Fibroblast of peridontal ligament (primary cell): ENCODE data around the gene LMF2.

Experiments
- DNase-seq: peaks from one replicate; pipeline ENCODE4 v3.0.0-alpha.2; 2010; ENCODE audit errors: extremely low read depth

Gene LMF2, protein sequence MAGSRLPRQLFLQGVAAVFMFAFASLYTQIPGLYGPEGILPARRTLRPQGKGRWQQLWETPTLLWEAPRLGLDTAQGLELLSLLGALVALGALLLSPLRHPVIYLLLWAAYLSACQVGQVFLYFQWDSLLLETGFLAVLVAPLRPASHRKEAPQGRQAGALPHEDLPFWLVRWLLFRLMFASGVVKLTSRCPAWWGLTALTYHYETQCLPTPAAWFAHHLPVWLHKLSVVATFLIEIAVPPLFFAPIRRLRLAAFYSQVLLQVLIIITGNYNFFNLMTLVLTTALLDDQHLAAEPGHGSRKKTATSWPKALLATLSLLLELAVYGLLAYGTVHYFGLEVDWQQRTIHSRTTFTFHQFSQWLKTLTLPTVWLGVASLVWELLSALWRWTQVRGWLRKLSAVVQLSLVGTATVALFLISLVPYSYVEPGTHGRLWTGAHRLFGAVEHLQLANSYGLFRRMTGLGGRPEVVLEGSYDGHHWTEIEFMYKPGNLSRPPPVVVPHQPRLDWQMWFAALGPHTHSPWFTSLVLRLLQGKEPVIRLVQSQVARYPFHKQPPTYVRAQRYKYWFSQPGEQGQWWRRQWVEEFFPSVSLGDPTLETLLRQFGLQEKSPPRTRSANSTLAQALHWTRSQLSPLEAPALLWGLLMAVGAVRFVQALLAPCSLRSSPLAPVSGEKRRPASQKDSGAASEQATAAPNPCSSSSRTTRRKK

DNA sequence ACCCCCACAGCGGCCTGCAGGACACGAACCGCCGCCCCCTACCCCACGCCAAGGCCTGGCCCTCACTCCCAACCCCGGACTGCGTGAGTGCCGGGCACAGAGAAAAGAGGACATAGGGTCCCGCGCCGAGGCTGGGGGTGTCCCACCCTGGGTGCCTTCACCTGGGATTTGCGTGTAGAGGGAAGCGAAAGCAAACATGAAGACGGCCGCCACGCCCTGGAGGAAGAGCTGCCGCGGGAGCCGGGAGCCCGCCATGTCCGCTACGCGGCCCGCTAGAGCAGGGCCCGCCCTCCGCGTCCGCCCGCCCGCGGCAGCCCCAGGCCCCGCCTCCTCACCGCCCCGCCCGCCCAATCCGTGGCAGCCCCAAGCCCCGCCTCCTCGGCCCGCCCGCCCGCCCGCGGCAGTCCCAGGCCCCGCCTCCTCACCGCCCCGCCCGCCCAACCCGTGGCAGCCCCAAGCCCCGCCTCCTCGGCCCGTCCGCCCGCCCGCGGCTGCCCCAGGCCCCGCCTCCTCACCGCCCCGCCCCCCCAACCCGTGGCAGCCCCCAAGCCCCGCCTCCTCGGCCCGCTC is at the start of gene LMF2:
TSS of gene LMF2 (minus strand) at position 282 of the 570 bp plus-strand sequence. CDS start at position 255, 27 bp downstream.
- no peak for DNase-seq

DNA sequence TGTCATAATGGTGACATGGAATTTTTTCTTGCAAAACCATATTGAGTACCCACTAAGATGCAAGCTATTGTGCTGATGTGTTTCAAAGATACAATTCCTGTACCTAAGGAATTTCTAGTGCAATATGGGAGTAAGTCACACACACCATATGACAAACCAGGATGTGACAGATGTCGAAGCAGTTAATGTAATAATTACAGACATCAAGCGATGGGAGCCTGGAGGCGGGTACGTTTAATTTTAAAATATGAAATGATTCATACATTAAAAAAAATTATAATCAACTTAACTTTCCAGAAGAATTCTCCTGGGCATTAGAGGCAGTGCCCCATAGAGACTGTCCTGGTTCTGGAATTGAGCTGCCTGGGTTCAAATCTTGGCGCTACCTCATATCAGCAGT is 49.2 kb upstream of the LMF2 start:
- DNase-seq, result no peak

DNA sequence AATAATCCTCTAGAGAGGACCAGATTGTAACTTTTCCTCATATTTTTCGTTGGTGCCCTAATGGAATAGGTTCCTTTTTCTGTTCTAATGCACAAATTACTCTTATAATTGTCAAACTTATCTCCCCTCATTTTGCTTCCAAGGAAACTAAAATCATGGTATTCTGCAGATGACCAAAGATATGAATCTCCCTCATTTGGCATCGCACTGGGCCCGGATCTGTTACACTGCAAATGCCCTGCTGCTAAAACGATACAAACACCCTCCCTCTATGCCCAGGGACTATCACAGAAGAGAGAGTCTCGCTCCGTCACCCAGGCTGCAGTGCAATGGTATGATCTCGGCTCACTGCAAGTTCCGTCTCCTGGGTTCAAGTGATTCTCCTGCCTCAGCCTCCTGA is 45.8 kb upstream of the LMF2 start:
- DNase-seq, result no peak

DNA sequence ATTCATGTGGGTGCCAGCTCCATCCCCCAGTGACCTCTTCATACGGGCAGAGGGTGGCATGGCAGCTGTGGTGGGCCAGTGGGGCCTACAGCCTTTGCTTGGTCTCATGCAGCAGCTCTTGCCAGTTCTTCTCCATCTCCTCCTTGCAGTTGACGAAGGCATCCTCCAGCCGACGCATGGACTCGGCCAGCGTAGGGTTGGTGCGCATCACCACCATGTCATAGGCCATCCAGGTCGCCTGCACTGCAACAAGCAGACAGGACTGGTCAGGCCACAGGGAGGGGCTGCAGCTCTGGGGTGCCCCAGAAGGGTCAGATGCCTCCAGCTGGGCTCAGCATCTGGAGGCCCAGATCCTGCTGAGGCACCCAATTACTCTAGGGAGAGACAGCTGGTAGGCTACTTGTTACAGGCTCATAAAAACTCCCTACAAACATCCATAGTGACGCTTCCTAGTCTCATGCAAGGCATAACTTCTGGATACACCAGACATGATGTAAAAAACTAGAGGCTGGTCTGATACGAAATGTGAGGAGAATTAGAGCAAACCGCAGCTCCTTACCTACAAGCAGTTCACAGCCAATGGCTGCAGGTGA is 43.8 kb upstream of the LMF2 start:
- no peak for DNase-seq

DNA sequence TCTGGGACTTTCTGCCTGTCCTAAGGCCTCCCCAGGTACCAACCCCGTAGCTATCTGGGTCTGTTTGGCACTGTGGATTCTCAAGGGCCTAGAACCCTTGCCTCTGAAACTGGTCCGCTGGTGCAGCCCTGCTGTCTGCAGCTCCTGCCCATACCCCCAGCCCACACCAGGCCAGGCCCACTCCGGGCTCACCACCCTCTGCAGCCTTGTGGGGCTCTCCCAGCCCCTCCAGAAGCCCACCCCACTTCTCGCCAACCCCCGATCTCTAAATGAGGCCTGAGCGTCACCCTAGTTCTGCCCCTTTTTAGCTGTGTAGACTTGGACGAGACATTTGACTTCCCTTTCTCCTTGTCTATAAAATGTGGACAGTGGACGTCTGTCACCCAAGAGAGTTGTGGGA is 42.9 kb upstream of the LMF2 start:
- DNase-seq, result no peak

DNA sequence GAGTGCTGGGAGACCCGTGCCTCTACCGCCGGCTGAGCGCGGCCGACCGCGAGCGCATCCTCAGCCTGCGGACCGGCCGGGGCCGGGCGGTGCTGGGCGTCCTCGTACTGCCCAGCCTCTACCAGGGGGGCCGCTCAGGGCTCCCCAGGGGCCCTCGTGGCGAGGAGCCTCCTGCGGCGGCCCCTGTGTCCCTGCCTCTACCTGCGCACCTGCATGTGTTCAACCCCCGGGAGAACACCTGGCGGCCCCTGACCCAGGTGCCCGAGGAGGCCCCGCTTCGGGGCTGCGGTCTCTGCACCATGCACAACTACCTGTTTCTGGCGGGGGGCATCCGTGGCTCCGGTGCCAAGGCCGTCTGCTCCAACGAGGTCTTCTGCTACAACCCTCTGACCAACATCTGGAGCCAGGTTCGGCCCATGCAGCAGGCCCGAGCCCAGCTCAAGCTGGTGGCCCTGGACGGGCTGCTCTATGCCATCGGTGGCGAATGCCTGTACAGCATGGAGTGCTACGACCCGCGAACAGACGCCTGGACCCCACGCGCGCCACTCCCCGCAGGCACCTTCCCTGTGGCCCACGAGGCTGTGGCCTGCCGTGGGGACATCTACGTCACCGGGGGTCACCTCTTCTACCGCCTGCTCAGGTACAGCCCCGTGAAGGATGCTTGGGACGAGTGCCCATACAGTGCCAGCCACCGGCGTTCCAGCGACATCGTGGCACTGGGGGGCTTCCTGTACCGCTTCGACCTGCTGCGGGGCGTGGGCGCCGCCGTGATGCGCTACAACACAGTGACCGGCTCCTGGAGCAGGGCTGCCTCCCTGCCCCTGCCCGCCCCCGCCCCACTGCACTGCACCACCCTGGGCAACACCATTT is 41.7 kb upstream of the LMF2 start:
- DNase-seq, result no peak

DNA sequence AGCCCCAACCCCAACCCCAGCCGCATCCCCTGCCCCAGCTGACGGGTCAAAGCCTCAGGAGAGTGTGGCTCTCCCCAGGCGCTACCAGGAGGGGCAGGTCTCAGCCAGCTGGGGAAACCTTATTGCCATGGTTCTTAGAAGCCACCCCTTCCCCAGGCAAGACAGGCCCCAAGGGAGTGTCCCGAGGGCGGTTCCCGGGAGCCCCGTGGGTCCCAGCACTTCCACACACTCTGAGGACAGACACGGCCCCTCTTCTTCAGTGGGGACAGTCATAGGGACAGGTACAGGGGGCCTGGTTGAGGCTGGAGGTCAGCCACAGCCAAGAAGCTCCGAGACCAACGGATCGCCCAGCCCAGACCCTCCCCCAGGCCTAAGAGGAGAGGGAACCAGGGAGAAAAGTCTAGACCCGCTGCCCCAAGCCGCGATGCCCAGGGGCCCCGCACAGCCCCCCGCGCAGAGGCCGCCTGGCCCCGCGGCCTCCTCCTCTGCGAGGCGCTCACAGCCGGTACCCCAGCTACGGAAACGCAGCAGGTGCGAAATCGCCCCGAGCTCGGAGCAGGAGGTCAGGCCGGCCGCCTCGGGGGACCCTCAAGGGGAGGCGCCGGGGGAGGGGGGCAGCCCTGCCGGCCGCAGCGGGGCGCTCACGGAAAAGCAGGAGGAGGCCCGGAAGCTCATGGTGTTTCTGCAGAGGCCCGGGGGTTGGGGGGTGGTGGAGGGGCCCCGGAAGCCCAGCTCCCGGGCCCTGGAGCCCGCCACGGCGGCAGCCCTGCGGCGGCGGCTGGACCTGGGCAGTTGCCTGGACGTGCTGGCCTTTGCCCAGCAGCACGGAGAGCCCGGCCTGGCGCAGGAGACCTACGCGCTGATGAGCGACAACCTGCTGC is 40.8 kb upstream of the LMF2 start:
- no peak for DNase-seq

DNA sequence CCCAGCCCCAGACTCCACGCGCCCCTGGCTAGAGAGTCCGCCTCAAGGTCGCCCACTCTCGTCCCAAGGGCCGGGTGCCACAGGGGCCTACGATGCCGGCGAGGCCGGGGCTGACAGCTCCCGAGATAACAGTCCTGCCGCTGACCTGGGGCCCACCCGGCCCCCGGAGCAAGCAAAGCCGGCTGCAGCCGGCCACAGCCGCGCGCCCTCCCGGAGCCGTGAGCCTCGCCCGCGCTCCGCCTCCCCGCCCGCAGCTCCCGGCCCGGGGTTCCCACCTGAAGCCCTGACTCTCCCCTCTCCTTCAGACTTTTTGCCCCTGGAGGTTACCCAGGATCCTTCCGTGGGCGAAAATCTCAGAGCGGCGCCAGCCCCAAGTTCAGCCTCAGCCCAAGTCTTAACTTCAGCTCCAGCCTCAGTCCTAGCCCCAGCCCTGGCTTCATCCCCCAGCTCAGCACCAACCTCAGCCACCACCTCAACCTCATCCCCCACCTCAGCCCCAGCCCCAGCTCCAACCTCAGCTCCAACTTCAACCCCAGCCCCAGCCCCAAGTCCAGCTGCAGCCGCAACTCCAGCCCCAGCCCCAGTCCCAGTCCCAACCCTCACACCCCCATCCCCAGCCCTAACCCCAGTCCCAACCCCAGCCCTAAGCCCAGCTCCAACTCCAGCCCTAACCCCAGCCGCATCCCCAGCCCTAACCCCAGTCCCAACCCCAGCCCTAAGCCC is 39.9 kb upstream of the LMF2 start:
- no peak for DNase-seq

DNA sequence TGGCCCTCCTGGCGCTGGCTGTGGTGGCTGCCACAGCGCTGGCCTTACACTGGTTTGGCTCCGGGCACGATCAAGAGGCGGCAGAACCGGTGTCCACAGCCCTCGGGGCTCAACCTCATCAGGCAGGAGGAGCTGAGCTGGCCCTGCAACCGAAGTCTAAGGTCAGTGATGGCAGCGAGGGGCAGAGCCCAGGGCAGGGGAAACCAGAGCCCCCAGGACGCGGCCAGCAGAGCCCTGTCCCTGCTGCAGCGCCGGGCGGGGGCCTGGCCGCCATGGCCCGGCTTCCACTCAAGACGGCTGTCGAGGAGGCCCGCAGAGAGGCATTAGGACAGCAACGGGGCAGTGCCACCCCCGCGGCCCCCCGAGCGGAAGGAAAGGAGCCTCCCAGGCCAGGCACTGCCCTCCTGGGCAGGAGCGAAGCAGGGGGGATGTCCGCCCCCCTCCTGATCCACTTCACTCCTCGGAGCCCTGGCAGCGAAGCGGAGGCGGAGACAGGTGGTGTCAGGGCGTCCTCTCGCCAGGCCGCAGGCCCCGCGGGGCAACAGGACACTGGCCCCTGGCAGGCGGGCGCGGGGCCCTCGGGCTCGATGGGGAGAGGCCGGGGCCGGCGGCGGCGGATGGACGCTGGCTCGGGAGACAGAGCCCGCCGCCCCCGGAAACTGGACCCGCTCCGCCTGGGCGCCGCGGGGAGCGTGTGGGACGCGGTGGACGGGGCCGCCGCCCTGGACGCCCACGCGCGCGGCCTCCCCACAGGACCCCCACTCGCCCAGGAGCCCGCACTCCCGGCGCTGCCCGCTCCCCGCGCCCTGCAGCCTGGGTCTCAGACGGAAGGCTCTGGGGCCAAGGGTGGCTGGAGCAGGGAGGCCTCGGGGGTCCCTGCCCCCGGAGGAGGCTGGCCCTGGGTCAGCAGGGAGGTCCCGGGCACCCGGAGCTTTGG is 39.1 kb upstream of the LMF2 start:
- no peak for DNase-seq

DNA sequence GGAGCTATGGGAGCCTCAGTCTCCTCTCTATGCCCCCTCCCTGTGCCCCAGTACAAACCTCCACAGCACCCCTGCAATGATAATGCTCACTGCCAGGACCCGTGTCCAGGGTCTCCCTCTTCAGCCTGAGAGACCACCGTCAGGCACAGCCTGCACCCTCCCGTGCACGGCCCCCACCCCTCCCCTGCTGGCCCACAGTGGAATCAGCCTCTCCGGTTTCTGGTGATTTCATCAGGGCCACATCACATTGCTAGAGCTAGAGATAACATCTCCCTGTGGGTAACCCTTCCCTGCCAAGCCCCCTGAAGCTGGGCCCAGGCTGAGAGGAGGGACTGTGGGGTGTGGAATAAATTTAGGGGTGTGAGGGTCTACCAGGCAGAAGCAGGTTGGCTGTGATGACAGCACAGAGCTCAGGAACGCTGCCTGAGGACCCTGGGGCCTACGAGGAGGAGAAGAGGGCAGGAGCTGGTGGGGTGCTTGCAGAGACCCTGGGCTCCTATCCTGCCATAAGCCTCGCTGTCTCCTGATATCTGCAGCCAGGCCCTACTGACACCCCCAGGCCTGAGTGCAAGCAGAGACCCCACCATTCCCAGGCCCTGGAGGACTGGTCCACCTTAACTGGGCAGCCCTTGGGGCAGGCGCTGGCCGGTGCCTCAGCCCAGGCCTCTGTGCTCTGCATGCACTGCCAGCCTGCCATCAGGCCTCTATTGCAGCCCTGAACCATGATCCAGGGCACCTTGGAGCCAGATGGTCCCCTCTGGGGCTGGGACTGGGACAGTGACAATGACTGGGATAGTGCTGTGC is 38.2 kb upstream of the LMF2 start, which contains the start of gene KLHDC7B:
TSS of gene KLHDC7B (plus strand) at position 378 of the 804 bp plus-strand sequence. CDS start at position 723, 345 bp downstream.
- peak; percentile 46 for DNase-seq

DNA sequence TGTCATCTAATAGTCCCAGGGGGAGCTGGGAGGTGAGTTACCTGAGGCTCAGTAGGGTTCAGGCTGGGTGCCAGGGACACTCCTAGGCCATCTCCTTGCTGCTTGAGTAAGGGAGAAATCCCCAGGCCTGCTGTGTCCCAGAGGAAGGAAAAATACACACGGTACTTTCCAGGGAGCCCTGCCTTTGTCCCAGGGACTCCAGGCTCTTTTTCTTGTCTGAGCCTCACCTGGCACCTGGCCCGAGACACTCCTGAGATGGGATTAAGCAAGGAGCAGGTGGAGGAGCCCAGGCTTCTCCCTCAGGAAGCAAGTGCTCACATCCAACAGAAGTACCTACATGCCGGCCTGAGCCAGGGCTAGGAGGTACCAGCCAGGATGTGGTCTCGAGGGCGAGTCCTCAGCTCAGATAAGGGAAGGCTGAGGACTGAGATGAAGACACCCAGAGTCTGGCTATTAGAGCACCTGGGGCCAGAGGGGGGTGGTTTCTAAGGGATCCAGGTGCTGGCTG is 37.3 kb upstream of the LMF2 start:
- no peak for DNase-seq

DNA sequence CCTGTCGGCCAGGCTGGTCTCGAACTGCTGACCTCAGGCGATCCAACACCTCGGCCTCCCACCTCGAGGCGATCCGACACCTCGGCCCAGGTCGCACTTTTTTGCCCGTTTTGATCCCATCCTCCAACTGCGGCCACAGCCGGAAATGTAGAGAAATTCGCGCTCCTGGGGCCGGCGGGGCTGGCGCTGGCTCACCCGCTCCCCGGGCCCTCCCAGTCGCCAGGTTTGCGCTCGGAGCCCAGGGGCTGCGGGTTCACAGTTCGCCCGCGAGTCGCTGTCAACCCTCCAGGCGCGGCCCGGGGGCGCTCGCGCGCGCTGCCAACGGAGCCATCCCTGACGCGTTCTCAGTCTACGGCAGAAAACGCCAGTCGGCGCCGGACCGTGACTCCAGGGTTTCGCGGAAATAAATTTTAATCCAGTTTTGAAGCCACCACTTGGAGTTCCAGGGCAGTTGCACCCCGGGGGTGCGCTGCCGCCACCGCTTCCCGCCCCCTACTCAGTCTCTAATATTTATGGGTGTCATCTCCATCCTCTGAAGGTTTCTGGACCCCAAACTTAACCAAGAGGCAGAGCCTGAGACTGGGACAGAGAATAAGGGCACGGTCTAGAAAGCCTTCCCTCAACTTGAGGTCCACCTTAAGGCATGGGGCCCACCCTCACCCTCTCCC is 36.7 kb upstream of the LMF2 start:
- DNase-seq, result peak; percentile 52

DNA sequence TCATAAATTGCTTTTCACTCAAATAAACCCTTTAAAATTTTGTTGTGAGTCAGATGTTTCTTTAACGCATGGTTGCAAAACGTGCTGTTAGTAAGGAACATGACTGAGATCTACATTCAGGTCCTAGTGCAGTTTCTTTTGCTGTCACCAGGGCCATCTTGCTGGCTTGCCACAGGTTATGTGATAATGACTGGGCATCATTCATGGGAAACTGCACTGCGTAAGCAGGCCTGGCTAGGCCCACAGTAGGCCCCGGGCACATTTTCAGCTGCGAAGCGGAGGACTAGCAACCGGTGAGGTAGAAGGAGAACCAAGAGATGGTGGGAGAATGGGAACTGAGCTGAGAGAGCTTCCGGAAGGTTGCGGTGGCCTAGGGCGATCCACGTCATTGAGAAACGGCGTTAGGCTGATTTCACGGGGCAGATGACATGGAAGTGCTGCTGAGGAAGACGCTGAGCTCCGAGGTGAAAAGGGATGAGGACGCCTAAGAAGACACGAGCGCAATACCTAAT is 35.0 kb upstream of the LMF2 start:
- peak; percentile 39 for DNase-seq

DNA sequence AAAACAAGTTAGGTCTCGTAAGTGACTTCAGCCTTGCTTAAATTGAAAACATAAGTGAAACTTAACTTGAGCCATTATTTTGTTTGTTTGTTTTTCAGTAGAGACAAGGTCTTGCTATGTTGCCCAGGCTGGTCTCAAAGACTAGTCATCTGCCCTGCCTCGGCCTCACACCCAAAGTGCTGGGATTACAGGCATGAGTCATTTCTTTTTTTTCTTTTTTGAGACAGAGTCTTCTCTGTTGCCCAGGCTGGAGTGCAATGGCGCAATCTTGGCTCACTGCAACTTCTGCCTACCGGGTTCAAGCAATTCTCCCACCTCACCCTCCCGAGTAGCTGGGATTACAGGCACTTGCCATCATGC is 34.1 kb upstream of the LMF2 start:
- DNase-seq, result peak; percentile 95

DNA sequence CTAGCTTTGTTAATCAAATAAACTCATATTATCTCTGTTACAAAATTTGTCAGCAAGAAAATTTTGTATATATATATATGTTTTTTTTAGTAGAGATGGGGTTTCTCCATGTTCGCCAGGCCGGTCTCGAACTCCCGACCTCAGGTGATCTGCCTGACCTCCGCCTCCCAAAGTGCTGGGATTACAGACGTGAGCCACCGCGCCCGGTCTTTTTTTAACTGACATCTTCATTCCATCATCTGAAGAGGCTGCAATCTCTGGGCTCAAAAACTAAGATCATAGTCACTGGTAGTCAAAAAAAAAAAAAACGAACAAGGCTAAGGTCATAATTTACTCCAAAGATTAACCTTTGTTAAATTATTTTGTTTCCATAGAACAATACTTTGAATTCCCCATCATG is 32.9 kb upstream of the LMF2 start:
- DNase-seq, result no peak

DNA sequence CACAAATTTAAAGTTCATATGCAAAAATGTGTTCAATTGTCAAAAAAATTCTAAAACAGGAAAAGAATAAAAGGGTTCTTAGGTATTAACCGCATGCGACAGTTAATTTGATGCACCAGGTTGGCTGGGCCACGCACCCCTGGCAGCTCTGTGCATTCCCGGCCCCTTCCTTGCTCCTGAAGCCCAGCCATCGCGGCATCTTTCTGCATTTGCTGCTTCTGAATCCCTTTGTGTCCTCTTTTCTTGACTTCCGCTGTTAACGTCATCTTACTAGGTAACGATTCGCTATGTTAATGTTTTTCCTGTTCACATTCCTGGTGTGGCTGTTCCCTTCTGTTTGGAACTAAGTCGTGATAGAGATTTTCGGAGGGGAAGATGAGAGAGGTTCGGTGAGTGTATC is 30.3 kb upstream of the LMF2 start:
- no peak for DNase-seq

DNA sequence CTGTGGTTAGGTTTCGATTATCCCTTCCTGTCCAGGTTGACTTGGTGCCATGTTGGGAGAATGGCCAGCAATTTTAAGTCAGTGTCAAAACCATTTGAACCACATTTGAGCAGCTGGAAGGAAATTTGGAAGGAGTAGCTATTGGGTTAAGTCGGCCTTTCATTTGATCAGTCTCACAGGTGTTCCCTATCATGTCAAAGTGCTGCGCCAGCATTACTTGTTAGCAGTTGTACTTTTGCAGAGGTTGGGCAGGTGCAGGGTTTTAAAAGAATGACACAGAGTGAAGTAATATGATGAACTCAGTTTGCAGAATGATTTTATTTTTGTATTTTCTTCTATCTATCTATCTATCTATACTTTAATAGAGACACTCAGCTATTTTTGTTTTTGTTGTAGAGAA is 28.7 kb upstream of the LMF2 start:
- no peak for DNase-seq
